HS-5 (cell line): Measurements from ENCODE around the gene NLRP4.
"Not testable (repeated sequence)": the region's sequence is repeated elsewhere in the genome, so short reads cannot be mapped to it uniquely, and the experiment has no call there.

ENCODE experiments used
- DNase-seq: peaks from one replicate; pipeline ENCODE4 v3.0.0-alpha.2; 2012; ENCODE audit warnings: low read depth

Gene NLRP4

GRCh38 chr19:55898911-55899310 is 62.6 kb downstream of the NLRP4 start:
- DNase-seq: no peak

DNA sequence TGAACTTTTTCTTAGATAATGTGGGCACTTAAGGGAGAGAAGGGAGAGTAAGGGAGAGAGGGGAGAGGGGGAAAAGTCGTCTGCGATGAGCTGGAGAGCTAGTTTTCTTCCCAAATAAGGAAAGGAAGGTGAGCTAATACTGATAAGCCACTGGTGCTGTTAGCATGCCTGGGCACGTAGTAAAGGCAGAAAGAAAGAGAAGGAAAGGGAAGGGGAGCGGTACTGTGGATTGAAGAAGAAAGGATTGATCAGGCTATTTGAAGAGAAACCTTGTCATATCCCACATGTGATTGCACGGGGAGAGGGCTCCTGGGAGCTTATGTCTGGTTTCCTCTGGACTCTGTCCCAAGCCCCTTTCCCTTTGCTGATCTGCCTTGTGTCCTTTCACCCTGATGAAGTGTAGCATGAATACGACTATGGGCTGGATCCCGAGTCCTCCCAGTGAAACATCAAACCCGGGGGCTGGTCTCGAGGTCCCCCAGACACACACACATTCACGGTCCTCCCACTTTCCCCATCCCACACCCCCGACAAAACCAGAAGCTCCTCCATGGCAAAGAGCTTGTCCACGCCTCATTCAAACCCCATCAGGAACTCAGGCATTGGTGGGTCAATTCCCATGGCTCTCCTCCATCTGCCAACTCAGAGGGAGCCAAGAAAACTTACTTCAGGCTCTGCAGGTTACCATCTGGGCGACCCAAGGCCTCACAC is 65.2 kb downstream of the NLRP4 start:
- no peak for DNase-seq

DNA sequence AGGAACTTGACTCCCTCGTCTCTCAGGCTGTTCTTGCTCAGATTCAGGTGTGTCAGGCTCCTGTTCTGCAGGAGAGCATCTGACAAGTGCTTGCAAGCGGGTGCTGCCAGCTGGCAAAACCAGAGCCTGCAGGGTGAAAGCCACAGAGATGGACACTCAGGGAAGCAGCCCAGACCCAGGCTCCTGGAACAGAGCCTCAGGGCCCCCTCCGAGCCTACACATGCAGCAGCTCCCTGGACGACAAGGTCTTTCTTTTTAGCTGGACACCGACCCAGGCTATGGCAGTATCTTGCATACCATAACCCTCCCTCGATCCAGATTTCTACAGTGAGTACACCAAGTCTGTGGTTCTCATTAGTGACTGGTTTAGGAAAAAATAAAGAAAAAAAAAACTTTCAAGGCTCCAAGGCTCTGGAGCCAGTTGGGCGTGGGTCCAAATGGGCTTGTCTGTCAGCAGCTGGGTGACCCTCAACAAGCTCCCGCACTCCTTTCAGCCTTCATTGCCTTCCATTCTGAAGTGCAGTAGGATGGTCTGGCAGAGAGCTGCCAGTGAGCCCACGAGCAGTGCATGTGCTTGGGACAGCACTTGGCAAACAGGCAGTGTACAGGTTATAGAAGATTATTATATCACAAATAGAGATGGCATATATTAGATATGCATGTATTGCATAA is 65.9 kb downstream of the NLRP4 start:
- no peak for DNase-seq

- DNase-seq: no peak
These were observed 70.9 kb downstream of the NLRP4 start for GRCh38 chr19:55907286-55907685.

DNA sequence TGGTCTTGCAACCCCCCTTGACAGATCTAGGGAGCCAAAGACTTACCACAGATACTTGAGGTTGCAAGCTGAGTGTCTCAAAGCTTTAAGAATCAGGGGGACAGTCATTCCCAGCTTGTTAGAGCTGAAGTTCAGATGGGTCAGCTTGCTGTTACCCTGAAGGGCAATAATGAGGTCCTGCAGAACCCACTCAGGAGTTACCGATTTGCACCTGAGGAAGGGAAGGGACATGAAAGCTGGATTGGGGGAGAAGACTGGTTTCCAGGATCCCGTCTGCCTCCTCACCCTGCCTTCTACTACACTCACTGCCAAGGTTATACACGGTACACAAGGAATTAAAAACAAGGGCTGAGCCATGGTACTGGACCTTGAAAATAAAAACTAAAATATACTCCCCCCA is 71.4 kb downstream of the NLRP4 start:
- DNase-seq: no peak

DNA sequence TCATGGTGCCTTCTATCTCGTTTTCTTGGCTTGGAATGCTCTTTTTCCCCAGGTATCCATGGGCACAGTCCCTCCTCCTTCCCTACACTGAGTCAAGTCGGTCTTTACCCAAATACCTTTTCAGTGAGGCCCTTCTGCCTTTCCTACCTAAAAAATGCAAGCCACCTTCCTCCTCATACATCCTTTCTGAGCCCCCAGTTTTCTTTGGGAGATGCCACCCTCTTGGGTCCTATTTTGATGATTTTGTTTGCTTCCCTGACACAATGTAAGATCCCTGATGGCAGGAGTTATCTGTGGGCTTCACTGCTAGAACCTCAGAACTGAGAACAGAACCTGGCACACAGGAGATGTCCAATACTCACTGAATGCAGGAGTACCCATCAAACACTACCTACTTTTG is 73.5 kb downstream of the NLRP4 start:
- no peak for DNase-seq

- no peak for DNase-seq
These were observed 76.6 kb downstream of the NLRP4 start for GRCh38 chr19:55912916-55913315.

DNA sequence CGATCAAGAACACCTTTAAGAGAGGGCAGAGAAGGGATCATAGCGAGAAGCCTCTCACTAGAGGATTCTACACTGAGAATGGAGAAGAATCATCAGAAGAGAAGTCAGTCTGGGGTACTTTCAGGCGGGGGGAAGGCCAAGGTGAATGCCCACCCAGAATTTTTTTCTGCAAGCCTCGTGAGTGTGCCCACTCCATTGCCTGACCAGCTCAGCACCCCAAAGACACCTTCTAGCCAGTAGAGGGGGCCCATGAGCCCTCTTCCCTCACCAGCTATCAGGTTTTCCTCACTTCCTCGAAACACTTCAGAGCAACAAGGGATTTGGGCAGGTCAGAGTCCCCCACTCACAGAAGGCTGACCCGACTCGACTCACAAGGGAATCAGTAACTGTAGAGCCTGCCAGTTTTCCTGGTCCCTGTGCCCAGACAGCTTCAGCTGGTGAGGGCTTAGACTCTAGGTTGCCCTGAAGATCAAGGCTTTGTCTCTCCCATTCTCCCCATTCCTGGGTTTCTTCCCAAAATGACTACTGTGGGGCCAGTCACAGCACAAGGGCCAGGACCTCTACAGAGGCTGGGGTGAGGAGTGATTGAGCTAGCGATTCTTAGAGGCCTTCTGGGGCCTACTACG is 77.4 kb downstream of the NLRP4 start:
- no peak for DNase-seq

DNA sequence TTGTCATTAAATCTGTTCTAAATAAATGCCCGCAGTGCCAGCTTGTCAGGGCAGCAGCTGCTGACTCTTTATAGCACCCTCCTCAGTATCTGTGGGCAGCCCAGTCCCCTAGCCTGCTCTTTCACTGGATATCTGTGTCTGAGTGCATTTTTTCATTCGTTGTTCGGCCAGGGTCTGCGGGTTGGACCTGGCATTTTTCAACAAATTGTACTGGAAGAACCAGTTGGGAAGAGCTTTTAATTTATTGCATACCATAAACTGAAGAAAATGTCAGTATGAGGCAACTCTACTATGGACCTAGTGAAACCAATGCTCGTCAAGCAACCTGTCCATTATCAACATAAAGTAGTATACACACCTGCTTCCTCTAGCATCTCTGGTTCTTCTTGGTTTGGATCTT is 87.2 kb downstream of the NLRP4 start:
- no peak for DNase-seq

GRCh38 chr19:55927991-55928390 is 91.7 kb downstream of the NLRP4 start:
- DNase-seq: no peak

- not testable (repeated sequence) for DNase-seq
These were observed 92.9 kb downstream of the NLRP4 start for GRCh38 chr19:55929258-55929657.

GRCh38 chr19:55930996-55931515 is 94.7 kb downstream of the NLRP4 start:
- DNase-seq: no peak
